ENCODE measurements around the gene ARHGDIA. TPM values are rescaled to one million over a fixed set of nuclear protein-coding genes. Genes with fewer than 3 reads are reported as not detected.

ARHGDIA gene
- total RNA-seq (ENCODE audit: low replicate concordance): 31.6 and 123 TPM in 2 replicates

GRCh38 chr17:81870981-81871386, at the start of gene ARHGDIA:
Gene ARHGDIA (minus strand): TSS chr17:81871337. CDS start chr17:81869930, 1,407 bp downstream.

GRCh38 chr17:81917565-81918332, 46.6 kb upstream of the ARHGDIA start, which contains the start of gene SIRT7:
Gene SIRT7 (minus strand): TSS chr17:81918176. CDS start chr17:81918131, 45 bp downstream.

GRCh38 chr17:81911277-81911961, 40.3 kb upstream of the ARHGDIA start, which contains the start of gene PCYT2:
Gene PCYT2 (minus strand): TSS chr17:81911399. CDS start chr17:81911355, 44 bp downstream.

GRCh38 chr17:81902023-81902652, 31.0 kb upstream of the ARHGDIA start, which contains the start of gene NPB:
Gene NPB (plus strand): TSS chr17:81902238. CDS start chr17:81902278, 40 bp downstream.

GRCh38 chr17:81859906-81860755, 11.0 kb downstream of the ARHGDIA start, which contains the start of gene P4HB:
Gene P4HB (minus strand): TSS chr17:81860535. CDS start chr17:81860471, 64 bp downstream.

GRCh38 chr17:81834831-81835267, 36.3 kb downstream of the ARHGDIA start, which contains the start of gene PPP1R27:
Gene PPP1R27 (minus strand): TSS chr17:81835050. CDS start chr17:81834953, 97 bp downstream.

GRCh38 chr17:81833160-81833920, 37.8 kb downstream of the ARHGDIA start, which contains the start of gene MCRIP1:
Gene MCRIP1 (minus strand): TSS chr17:81833291. CDS start chr17:81824506, 8,785 bp downstream.

Other genes with a start within 250 kb of the ARHGDIA start
- gene NPLOC4, start 234.2 kb downstream of the ARHGDIA start, total RNA-seq (ENCODE audit: low replicate concordance): 79.9 and 84.7 TPM in 2 replicates
- 0.30 and 2.0 TPM in 2 replicates for gene TSPAN10, start 234.1 kb downstream of the ARHGDIA start, total RNA-seq (ENCODE audit: low replicate concordance)
- gene PDE6G, start 214.8 kb downstream of the ARHGDIA start, total RNA-seq (ENCODE audit: low replicate concordance): 0.23 and 0.35 TPM in 2 replicates
- gene OXLD1, start 204.7 kb downstream of the ARHGDIA start, total RNA-seq (ENCODE audit: low replicate concordance): 26.7 and 35.1 TPM in 2 replicates
- gene CCDC137, start 204.6 kb downstream of the ARHGDIA start, total RNA-seq (ENCODE audit: low replicate concordance): 3.3 and 7.1 TPM in 2 replicates
- 16.7 and 42.8 TPM in 2 replicates for gene ARL16, start 187.5 kb downstream of the ARHGDIA start, total RNA-seq (ENCODE audit: low replicate concordance)
- gene HGS, start 187.3 kb downstream of the ARHGDIA start, total RNA-seq (ENCODE audit: low replicate concordance): 53.1 and 66.2 TPM in 2 replicates
- 2.0 and 12.9 TPM in 2 replicates for gene MRPL12, start 168.0 kb downstream of the ARHGDIA start, total RNA-seq (ENCODE audit: low replicate concordance)
- 4.7 and 11.3 TPM in 2 replicates for gene SLC25A10, start 159.1 kb downstream of the ARHGDIA start, total RNA-seq (ENCODE audit: low replicate concordance)
- not detected in 2 replicates for gene GCGR, start 67.2 kb downstream of the ARHGDIA start, total RNA-seq (ENCODE audit: low replicate concordance)
- 85.4 and 140 TPM in 2 replicates for gene MCRIP1, start 38.0 kb downstream of the ARHGDIA start, total RNA-seq (ENCODE audit: low replicate concordance)
- gene PPP1R27, start 36.3 kb downstream of the ARHGDIA start, total RNA-seq (ENCODE audit: low replicate concordance): 0.15 TPM in 1 of 2 replicates, not detected in the other
- 997 and 1,224 TPM in 2 replicates for gene P4HB, start 10.8 kb downstream of the ARHGDIA start, total RNA-seq (ENCODE audit: low replicate concordance)
- gene ALYREF, start 20.2 kb upstream of the ARHGDIA start, total RNA-seq (ENCODE audit: low replicate concordance): 86.2 and 152 TPM in 2 replicates
- 269 and 333 TPM in 2 replicates for gene ANAPC11, start 20.4 kb upstream of the ARHGDIA start, total RNA-seq (ENCODE audit: low replicate concordance)
- gene NPB, start 30.9 kb upstream of the ARHGDIA start, total RNA-seq (ENCODE audit: low replicate concordance): 0.23 and 0.38 TPM in 2 replicates
- gene PCYT2, start 40.1 kb upstream of the ARHGDIA start, total RNA-seq (ENCODE audit: low replicate concordance): 42.8 and 43.9 TPM in 2 replicates
- gene SIRT7, start 46.8 kb upstream of the ARHGDIA start, total RNA-seq (ENCODE audit: low replicate concordance): 12.5 and 13.0 TPM in 2 replicates
- gene MAFG, start 56.4 kb upstream of the ARHGDIA start, total RNA-seq (ENCODE audit: low replicate concordance): 13.7 and 15.0 TPM in 2 replicates
- 71.8 and 225 TPM in 2 replicates for gene PYCR1, start 66.0 kb upstream of the ARHGDIA start, total RNA-seq (ENCODE audit: low replicate concordance)
- gene MYADML2, start 75.9 kb upstream of the ARHGDIA start, total RNA-seq (ENCODE audit: low replicate concordance): not detected in 2 replicates
- gene NOTUM, start 89.8 kb upstream of the ARHGDIA start, total RNA-seq (ENCODE audit: low replicate concordance): 0.08 TPM in 1 of 2 replicates, not detected in the other
- gene ASPSCR1, start 106.3 kb upstream of the ARHGDIA start, total RNA-seq (ENCODE audit: low replicate concordance): 18.5 and 30.4 TPM in 2 replicates
- 15.1 and 40.5 TPM in 2 replicates for gene CENPX, start 151.5 kb upstream of the ARHGDIA start, total RNA-seq (ENCODE audit: low replicate concordance)
- 11.9 and 16.7 TPM in 2 replicates for gene LRRC45, start 152.0 kb upstream of the ARHGDIA start, total RNA-seq (ENCODE audit: low replicate concordance)
- gene RAC3, start 160.3 kb upstream of the ARHGDIA start, total RNA-seq (ENCODE audit: low replicate concordance): 6.3 and 18.5 TPM in 2 replicates
- 32.1 and 45.0 TPM in 2 replicates for gene DCXR, start 166.4 kb upstream of the ARHGDIA start, total RNA-seq (ENCODE audit: low replicate concordance)
- gene RFNG, start 180.5 kb upstream of the ARHGDIA start, total RNA-seq (ENCODE audit: low replicate concordance): 25.6 and 33.3 TPM in 2 replicates
- gene GPS1, start 180.6 kb upstream of the ARHGDIA start, total RNA-seq (ENCODE audit: low replicate concordance): 78.2 and 111 TPM in 2 replicates
- gene DUS1L, start 194.5 kb upstream of the ARHGDIA start, total RNA-seq (ENCODE audit: low replicate concordance): 44.9 and 48.1 TPM in 2 replicates
- 38.4 and 89.0 TPM in 2 replicates for gene FASN, start 226.9 kb upstream of the ARHGDIA start, total RNA-seq (ENCODE audit: low replicate concordance)

Data from smooth muscle cell of the coronary artery (primary cell).